HEK293 (cell line): Measurements from ENCODE around the gene HTR2A.

Experiments
- CTCF ChIA-PET: fragments of 350-600 bp; formaldehyde crosslinking; extraction: SDS; loops from one replicate; lab custom pipeline; 2021; ENCODE audit warnings: antibody characterized with exemption; lab: Yijun Ruan, JAX
- POLR2A ChIA-PET: fragments of 300-600 bp; formaldehyde crosslinking; extraction: SDS; loops from one replicate; lab custom pipeline; 2020; ENCODE audit warnings: antibody characterized with exemption, inconsistent platforms; lab: Yijun Ruan, JAX
- H3K27ac ChIP-seq: fragments of 200-500 bp; sonication (Bioruptor generic); 2 replicates; pipeline ENCODE4 v1.5.1; 2014; ENCODE audit warnings: low read depth, low read length, control low read depth, inconsistent platforms; ENCODE audit errors: extremely low read depth
- H3K36me3 ChIP-seq, 2 experiments: fragments of 200-500 bp in 1 of 2; sonication (Bioruptor generic) in 1 of 2; 1 replicate in 1 of 2; 2 replicates in 1 of 2; pipeline ENCODE4 v1.5.1; 2014 to 2017; ENCODE audit warnings: inconsistent platforms in 2 of 2, low read length in 2 of 2; ENCODE audit not compliant: control insufficient read depth in 2 of 2, insufficient read depth in 1 of 2
- H3K4me1 ChIP-seq: fragments of 200-500 bp; sonication (Bioruptor generic); 2 replicates; pipeline ENCODE4 v1.5.1; 2014; ENCODE audit warnings: mild to moderate bottlenecking, low read length, inconsistent platforms; ENCODE audit not compliant: control insufficient read depth, insufficient read depth
- H3K4me3 ChIP-seq: 2 replicates; pipeline ENCODE4 v1.5.1; 2011; ENCODE audit warnings: low read depth, mild to moderate bottlenecking, control low read depth, low read length, moderate library complexity
- H3K9me3 ChIP-seq: fragments of 200-500 bp; sonication (Bioruptor generic); 2 replicates; pipeline ENCODE4 v1.5.1; 2014; ENCODE audit warnings: low read depth, low read length, inconsistent platforms; ENCODE audit not compliant: control insufficient read depth, insufficient read depth
- GLIS2 ChIP-seq: fragments of 450-650 bp; formaldehyde crosslinking; IDR thresholded peaks from 2 replicates; pipeline ENCODE4 v1.5.1; 2016; ENCODE audit warnings: missing biosample characterization, missing genetic modification characterization
- KLF8 ChIP-seq: fragments of 450-650 bp; formaldehyde crosslinking; IDR thresholded peaks from 2 replicates; pipeline ENCODE4 v1.5.1; 2016; ENCODE audit warnings: missing biosample characterization, missing genetic modification characterization
- KLF9 ChIP-seq: fragments of 450-650 bp; formaldehyde crosslinking; IDR thresholded peaks from 2 replicates; pipeline ENCODE4 v1.5.1; 2016; ENCODE audit warnings: missing biosample characterization, missing genetic modification characterization, low read depth
- OSR2 ChIP-seq: fragments of 450-650 bp; formaldehyde crosslinking; IDR thresholded peaks from 2 replicates; pipeline ENCODE4 v1.5.1; 2016; ENCODE audit warnings: missing biosample characterization, missing genetic modification characterization
- RBAK ChIP-seq: fragments of 450-650 bp; formaldehyde crosslinking; IDR thresholded peaks from 2 replicates; pipeline ENCODE4 v1.5.1; 2016; ENCODE audit warnings: missing biosample characterization, missing genetic modification characterization
- SP3 ChIP-seq: fragments of 450-650 bp; formaldehyde crosslinking; IDR thresholded peaks from 2 replicates; pipeline ENCODE4 v1.5.1; 2016; ENCODE audit warnings: missing biosample characterization, missing genetic modification characterization
- ZFP3 ChIP-seq: fragments of 450-650 bp; formaldehyde crosslinking; IDR thresholded peaks from 2 replicates; pipeline ENCODE4 v1.5.1; 2016; ENCODE audit warnings: low read depth, missing biosample characterization, missing genetic modification characterization
- ZIC2 ChIP-seq: fragments of 450-650 bp; formaldehyde crosslinking; IDR thresholded peaks from 2 replicates; pipeline ENCODE4 v1.5.1; 2016; ENCODE audit warnings: missing biosample characterization, missing genetic modification characterization
- ZNF121 ChIP-seq: fragments of 450-650 bp; formaldehyde crosslinking; IDR thresholded peaks from 2 replicates; pipeline ENCODE4 v1.5.1; 2016; ENCODE audit warnings: missing biosample characterization, missing genetic modification characterization
- ZNF132 ChIP-seq: fragments of 450-650 bp; formaldehyde crosslinking; IDR thresholded peaks from 2 replicates; pipeline ENCODE4 v1.5.1; 2017; ENCODE audit warnings: missing biosample characterization, missing genetic modification characterization, borderline replicate concordance
- ZNF16 ChIP-seq: fragments of 450-650 bp; formaldehyde crosslinking; IDR thresholded peaks from 2 replicates; pipeline ENCODE4 v1.5.1; 2016; ENCODE audit warnings: low read depth, missing biosample characterization, missing genetic modification characterization
- ZNF23 ChIP-seq: fragments of 450-650 bp; formaldehyde crosslinking; IDR thresholded peaks from 2 replicates; pipeline ENCODE4 v1.5.1; 2016; ENCODE audit warnings: missing biosample characterization, missing genetic modification characterization, borderline replicate concordance
- ZNF404 ChIP-seq: fragments of 450-650 bp; formaldehyde crosslinking; IDR thresholded peaks from 2 replicates; pipeline ENCODE4 v1.5.1; 2017; ENCODE audit warnings: missing biosample characterization, missing genetic modification characterization
- ZNF423 ChIP-seq: fragments of 450-650 bp; formaldehyde crosslinking; IDR thresholded peaks from 2 replicates; pipeline ENCODE4 v1.5.1; 2016; ENCODE audit warnings: missing biosample characterization, missing genetic modification characterization
- ZNF513 ChIP-seq: fragments of 450-650 bp; IDR thresholded peaks from 2 replicates; pipeline ENCODE4 v1.5.1; 2018; ENCODE audit warnings: missing biosample characterization, missing genetic modification characterization
- ZNF596 ChIP-seq: fragments of 450-650 bp; IDR thresholded peaks from 2 replicates; pipeline ENCODE4 v1.5.0; 2018; ENCODE audit warnings: missing biosample characterization, mild to moderate bottlenecking, missing genetic modification characterization, moderate library complexity
- ZNF610 ChIP-seq: fragments of 450-650 bp; formaldehyde crosslinking; IDR thresholded peaks from 2 replicates; pipeline ENCODE4 v1.5.1; 2016; ENCODE audit warnings: missing biosample characterization, missing genetic modification characterization, borderline replicate concordance
- ZNF621 ChIP-seq: fragments of 450-650 bp; formaldehyde crosslinking; IDR thresholded peaks from 2 replicates; pipeline ENCODE4 v1.5.1; 2017; ENCODE audit warnings: missing biosample characterization, missing genetic modification characterization
- ZNF792 ChIP-seq: fragments of 450-650 bp; formaldehyde crosslinking; IDR thresholded peaks from 2 replicates; pipeline ENCODE4 v1.5.1; 2016; ENCODE audit warnings: missing biosample characterization, missing genetic modification characterization
- ZNF830 ChIP-seq: fragments of 450-650 bp; IDR thresholded peaks from 2 replicates; pipeline ENCODE4 v1.5.0; 2018; ENCODE audit warnings: missing biosample characterization, missing genetic modification characterization, low read depth, mild to moderate bottlenecking, moderate library complexity
- TF ChIP-seq, protein P1 (sequence below): fragments of 450-650 bp; formaldehyde crosslinking; IDR thresholded peaks from 2 replicates; pipeline ENCODE4 v1.5.1; 2016; ENCODE audit warnings: missing biosample characterization, missing genetic modification characterization
- TF ChIP-seq, protein P2 (sequence below): fragments of 450-650 bp; formaldehyde crosslinking; IDR thresholded peaks from 2 replicates; pipeline ENCODE4 v1.5.1; 2017; ENCODE audit warnings: missing biosample characterization, missing genetic modification characterization
- TF ChIP-seq, protein P3 (sequence below): fragments of 450-650 bp; formaldehyde crosslinking; IDR thresholded peaks from 2 replicates; pipeline ENCODE4 v1.5.1; 2016; ENCODE audit warnings: missing biosample characterization, missing genetic modification characterization
- TF ChIP-seq, protein P4 (sequence below): fragments of 450-650 bp; formaldehyde crosslinking; IDR thresholded peaks from 2 replicates; pipeline ENCODE4 v1.5.1; 2016; ENCODE audit warnings: missing biosample characterization, missing genetic modification characterization, borderline replicate concordance

Gene HTR2A

DNA sequence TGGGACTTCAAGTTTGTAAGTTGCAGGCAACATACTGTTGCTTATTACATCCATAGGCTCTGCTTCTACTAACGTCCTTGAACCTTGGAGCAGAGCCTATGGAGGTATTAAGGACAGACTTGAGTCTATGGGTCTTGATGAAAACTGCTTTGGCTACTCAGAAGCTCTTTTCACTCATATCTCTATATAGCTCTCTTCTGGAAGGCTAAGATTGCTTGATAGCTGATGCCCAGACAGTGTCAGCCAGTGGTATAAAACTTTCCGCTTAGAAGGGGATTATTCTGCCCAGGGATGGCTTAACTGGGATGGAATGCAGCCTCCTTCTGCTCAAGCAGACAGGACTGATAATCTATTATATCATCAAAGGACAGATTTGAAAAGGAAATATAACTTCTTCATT, 74.3 kb downstream of the HTR2A start:
- H3K27ac ChIP-seq: no peak overlapping the region
- no peaks in the 10 kb centered on the region for H3K4me1 ChIP-seq
- no peaks in the 10 kb centered on the region for H3K36me3 ChIP-seq
- ChIA-PET POLR2A (no interaction called here), CTCF (no interaction called here)
- TF ChIP-seq ZFP3: no peak
- TF ChIP-seq KLF9 (tag by site-specific recombination): no peak
- no peak for TF ChIP-seq SP3 (tag by site-specific recombination)
- TF ChIP-seq, protein P1, sequence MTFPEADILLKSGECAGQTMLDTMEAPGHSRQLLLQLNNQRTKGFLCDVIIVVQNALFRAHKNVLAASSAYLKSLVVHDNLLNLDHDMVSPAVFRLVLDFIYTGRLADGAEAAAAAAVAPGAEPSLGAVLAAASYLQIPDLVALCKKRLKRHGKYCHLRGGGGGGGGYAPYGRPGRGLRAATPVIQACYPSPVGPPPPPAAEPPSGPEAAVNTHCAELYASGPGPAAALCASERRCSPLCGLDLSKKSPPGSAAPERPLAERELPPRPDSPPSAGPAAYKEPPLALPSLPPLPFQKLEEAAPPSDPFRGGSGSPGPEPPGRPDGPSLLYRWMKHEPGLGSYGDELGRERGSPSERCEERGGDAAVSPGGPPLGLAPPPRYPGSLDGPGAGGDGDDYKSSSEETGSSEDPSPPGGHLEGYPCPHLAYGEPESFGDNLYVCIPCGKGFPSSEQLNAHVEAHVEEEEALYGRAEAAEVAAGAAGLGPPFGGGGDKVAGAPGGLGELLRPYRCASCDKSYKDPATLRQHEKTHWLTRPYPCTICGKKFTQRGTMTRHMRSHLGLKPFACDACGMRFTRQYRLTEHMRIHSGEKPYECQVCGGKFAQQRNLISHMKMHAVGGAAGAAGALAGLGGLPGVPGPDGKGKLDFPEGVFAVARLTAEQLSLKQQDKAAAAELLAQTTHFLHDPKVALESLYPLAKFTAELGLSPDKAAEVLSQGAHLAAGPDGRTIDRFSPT (tag by site-specific recombination): no peak
- no peak for TF ChIP-seq ZIC2
- TF ChIP-seq ZNF610 (tag by site-specific recombination): no peak
- no peak for TF ChIP-seq ZNF513 (tag by site-specific recombination)
- no peak for TF ChIP-seq ZNF132 (tag by site-specific recombination)
- no peak for TF ChIP-seq GLIS2 (tag by site-specific recombination)
- TF ChIP-seq, protein P2, sequence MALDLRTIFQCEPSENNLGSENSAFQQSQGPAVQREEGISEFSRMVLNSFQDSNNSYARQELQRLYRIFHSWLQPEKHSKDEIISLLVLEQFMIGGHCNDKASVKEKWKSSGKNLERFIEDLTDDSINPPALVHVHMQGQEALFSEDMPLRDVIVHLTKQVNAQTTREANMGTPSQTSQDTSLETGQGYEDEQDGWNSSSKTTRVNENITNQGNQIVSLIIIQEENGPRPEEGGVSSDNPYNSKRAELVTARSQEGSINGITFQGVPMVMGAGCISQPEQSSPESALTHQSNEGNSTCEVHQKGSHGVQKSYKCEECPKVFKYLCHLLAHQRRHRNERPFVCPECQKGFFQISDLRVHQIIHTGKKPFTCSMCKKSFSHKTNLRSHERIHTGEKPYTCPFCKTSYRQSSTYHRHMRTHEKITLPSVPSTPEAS: no peak
- TF ChIP-seq, protein P3, sequence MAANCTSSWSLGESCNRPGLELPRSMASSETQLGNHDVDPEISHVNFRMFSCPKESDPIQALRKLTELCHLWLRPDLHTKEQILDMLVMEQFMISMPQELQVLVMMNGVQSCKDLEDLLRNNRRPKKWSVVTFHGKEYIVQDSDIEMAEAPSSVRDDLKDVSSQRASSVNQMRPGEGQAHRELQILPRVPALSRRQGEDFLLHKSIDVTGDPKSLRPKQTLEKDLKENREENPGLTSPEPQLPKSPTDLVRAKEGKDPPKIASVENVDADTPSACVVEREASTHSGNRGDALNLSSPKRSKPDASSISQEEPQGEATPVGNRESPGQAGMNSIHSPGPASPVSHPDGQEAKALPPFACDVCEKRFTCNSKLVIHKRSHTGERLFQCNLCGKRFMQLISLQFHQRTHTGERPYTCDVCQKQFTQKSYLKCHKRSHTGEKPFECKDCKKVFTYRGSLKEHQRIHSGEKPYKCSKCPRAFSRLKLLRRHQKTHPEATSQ (tag by site-specific recombination): no peak
- TF ChIP-seq KLF8 (tag by site-specific recombination): no peak
- TF ChIP-seq ZNF23 (tag by site-specific recombination): no peak
- TF ChIP-seq ZNF121 (tag by site-specific recombination): no peak
- no peaks in the 10 kb centered on the region for H3K9me3 ChIP-seq
- no peak overlapping the region for H3K4me3 ChIP-seq

- Histone ChIP-seq H3K9me3 (no peaks in the 10 kb centered on the region), H3K4me1 (no peaks in the 10 kb centered on the region), H3K36me3 (no peaks in the 10 kb centered on the region), H3K4me3 (no peak overlapping the region), H3K27ac (no peak overlapping the region)
- POLR2A ChIA-PET: no interaction called here
- CTCF ChIA-PET: no interaction called here
- TF ChIP-seq, protein P4, sequence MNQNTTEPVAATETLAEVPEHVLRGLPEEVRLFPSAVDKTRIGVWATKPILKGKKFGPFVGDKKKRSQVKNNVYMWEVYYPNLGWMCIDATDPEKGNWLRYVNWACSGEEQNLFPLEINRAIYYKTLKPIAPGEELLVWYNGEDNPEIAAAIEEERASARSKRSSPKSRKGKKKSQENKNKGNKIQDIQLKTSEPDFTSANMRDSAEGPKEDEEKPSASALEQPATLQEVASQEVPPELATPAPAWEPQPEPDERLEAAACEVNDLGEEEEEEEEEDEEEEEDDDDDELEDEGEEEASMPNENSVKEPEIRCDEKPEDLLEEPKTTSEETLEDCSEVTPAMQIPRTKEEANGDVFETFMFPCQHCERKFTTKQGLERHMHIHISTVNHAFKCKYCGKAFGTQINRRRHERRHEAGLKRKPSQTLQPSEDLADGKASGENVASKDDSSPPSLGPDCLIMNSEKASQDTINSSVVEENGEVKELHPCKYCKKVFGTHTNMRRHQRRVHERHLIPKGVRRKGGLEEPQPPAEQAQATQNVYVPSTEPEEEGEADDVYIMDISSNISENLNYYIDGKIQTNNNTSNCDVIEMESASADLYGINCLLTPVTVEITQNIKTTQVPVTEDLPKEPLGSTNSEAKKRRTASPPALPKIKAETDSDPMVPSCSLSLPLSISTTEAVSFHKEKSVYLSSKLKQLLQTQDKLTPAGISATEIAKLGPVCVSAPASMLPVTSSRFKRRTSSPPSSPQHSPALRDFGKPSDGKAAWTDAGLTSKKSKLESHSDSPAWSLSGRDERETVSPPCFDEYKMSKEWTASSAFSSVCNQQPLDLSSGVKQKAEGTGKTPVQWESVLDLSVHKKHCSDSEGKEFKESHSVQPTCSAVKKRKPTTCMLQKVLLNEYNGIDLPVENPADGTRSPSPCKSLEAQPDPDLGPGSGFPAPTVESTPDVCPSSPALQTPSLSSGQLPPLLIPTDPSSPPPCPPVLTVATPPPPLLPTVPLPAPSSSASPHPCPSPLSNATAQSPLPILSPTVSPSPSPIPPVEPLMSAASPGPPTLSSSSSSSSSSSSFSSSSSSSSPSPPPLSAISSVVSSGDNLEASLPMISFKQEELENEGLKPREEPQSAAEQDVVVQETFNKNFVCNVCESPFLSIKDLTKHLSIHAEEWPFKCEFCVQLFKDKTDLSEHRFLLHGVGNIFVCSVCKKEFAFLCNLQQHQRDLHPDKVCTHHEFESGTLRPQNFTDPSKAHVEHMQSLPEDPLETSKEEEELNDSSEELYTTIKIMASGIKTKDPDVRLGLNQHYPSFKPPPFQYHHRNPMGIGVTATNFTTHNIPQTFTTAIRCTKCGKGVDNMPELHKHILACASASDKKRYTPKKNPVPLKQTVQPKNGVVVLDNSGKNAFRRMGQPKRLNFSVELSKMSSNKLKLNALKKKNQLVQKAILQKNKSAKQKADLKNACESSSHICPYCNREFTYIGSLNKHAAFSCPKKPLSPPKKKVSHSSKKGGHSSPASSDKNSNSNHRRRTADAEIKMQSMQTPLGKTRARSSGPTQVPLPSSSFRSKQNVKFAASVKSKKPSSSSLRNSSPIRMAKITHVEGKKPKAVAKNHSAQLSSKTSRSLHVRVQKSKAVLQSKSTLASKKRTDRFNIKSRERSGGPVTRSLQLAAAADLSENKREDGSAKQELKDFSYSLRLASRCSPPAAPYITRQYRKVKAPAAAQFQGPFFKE (tag by site-specific recombination): no peak
- no peak for TF ChIP-seq ZNF404 (tag by site-specific recombination)
- no peak for TF ChIP-seq ZNF596 (tag by site-specific recombination)
- TF ChIP-seq ZNF830 (tag by site-specific recombination): no peak
- no peak for TF ChIP-seq ZNF792 (tag by site-specific recombination)
- TF ChIP-seq ZIC2: no peak
- TF ChIP-seq ZNF423 (tag by site-specific recombination): no peak
- no peak for TF ChIP-seq RBAK
- TF ChIP-seq OSR2 (tag by site-specific recombination): no peak
- no peak for TF ChIP-seq ZNF621
- no peak for TF ChIP-seq ZNF16 (tag by site-specific recombination)
Observed at GRCh38 chr13:46817838-46818476, 78.9 kb downstream of the HTR2A start.
